Activated CD4-positive, alpha-beta T cell treated with anti-CD3 and anti-CD28 coated beads for 1 hour (primary cell): ENCODE measurements around the gene SMARCE1.

Experiments
- DNase-seq: peaks from one replicate; pipeline ENCODE4 v3.0.0-alpha.2; 2020

Gene SMARCE1

DNA sequence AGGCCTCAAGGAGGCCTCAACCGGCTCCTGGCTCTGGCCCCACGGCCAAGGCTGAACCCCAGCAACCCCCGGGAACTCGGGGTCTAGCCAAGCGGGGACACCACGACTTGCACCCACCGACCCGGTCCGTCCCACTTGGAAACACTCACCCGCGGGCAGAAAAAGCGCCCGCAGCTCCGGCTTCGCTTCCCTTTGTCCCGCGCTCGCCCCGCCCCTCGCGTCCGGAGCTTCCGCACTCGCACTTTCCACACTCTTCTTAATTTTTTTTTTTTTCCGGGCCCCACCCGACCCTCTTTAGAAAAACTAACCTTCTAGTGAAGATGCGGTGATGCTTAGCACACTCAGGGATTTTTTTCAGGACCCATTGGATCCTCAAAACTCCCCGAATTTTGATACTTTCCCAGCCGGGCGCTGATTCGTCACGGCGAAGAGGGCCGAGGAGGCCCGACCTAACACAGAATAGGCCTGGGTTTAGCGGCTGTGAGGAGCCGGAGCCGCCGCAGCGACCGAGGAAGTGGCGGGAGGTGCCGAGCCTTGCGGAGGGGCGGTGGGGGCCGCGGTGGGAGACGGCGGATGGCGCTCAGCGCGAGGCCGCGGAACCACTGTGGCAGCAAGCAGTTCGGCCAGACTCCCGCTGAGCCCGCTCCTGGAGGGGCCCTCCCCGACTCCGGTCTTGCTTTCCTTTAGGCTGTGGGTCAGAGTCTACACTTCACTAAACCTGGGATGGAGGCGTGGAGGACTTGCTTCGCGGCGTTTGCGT, at the start of gene SMARCE1:
SMARCE1 (minus strand) TSS at position 195 of the 760 bp plus-strand sequence. CDS start 2,016 bp downstream, outside the sequence.
- peak; percentile 56 for DNase-seq

DNA sequence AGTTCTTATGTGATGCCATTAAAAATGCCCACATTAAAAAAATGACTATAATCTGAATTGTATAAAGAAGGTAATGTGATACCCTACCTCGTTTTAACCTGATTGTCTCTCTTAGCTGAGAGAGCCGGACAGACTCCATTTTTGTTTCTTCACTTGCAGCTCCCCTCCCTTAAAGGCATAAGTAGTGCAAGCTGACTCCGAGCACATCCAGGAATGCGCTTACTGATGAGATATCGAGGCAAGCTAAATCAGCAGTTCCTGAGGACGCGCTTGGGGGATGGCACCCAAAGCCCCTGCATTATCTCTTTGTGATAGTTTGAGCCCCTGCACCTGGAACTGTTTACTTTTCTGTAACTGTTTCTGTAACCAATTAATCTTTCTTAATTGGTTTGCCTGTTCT, 49.7 kb upstream of the SMARCE1 start:
- no peak for DNase-seq

DNA sequence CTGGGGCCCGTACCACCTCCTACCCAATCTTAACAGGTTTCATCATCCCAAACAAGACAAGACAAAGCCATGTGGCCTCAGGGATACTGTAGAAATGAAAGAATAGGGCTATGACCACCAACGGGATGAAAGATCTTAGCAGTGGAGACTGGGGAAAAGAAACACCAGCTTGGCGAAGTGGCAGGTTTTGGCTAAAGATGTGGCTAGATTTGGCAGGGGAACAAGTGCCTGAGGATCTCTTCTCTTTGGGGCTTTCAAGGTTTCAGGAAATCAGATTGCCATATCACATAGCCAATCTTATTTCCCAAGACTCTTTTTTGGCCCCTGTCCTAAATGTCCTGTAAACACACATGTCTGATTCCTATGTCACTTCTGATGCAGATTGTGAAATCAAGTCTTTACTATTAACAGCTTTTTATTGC, 49.0 kb upstream of the SMARCE1 start:
- DNase-seq, result no peak

DNA sequence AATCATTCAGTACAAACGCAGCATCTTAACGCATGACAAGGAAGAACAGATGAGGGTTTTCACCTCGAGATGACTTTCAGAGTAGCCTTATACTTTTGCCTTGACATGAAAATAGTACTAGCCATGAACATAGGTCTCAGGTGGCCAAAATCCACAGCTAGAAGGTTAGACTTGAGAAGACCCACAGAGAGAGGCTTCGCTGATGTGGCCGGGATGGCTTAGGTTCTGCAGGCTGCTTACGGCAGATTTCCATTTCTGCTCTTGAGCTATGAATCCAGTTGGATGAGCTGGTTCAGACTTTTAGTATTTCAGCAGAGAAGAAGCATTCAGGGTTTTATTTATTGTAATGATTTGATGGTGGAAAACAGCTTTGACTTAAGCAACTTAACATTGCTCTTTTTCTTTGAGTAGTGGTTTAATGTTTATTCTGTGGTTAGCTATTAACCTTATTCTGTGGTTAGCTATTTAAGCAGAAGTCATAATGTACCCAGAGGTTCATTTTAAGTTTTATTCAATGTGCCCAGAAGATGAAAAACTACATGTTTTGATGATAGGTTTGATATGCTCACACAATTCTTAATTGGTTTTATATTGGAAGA, 48.4 kb upstream of the SMARCE1 start:
- DNase-seq, result no peak

DNA sequence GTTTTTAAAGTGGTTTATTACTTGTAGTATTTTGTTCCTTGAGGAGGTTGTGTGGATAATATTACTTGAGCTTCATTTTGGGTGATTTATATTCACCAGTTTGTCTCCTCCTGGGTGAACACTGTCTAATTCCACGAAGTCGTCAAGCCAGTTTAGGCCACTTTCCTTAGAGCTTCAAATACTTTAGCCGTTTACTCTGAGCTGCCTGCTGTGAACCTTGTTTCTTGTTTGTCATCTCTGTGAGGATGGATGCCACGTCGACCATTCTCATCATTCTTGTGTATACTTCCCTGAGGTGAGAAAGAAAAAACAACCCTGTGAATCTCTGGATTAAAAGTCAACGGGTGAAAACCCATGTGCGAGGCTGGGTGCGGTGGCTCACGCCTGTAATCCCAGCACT, 47.0 kb upstream of the SMARCE1 start:
- DNase-seq, result no peak

DNA sequence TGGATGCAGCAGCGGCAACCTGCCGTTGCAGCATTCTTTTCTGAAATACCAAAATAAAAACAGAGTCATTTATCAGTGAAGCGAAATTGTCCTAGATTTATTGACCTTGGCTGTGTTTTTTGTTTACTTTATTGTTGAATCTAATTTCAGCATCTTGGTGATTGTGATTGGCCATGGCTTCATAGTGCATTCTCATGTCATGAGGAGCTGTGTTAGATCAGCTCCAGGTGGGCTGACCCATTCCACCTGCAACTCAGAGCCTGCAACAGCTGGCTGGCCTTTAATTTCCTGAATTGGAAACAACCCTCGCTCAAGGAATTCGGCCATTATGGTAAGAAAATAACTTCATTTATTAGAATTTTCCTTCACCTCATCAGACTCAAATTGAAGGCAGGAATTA, 39.5 kb upstream of the SMARCE1 start:
- DNase-seq, result no peak

DNA sequence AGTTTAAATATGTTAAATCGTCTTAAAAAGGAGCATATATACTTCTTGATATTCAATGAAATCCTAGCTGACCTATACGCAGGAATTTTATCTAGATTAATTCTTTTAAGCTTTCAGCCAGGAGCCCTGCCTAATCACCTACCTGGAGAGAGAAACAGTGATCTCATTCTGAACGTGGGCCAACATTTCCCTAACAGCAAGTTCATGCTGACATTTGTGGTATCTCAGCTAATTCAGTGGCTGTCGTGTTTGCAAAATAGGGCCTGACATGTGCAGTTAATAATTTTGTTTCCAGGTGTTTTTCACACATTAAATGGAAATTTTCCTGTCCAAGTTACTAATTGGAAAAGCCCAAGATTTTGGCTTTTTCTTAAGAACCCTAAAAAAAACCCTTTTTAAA, 38.6 kb upstream of the SMARCE1 start:
- no peak for DNase-seq

DNA sequence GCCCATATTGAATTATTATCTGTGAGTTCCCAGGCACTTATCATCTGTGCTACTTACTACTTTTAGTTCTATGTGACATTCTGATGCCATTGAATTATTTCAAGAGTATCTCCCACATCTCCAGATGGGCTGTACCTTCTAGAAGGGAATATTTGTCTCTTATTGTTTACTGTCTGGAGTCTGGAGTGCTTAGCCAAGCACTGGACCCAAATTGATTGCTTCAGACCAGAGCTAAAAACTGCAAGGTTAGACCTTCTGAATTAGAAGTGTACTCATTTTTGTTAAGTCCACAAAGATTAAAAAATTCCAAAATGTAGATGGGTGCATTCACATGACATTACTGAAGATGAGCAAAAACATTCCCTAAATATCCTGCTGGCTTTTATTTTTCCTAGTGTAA, 33.4 kb upstream of the SMARCE1 start:
- DNase-seq, result no peak

DNA sequence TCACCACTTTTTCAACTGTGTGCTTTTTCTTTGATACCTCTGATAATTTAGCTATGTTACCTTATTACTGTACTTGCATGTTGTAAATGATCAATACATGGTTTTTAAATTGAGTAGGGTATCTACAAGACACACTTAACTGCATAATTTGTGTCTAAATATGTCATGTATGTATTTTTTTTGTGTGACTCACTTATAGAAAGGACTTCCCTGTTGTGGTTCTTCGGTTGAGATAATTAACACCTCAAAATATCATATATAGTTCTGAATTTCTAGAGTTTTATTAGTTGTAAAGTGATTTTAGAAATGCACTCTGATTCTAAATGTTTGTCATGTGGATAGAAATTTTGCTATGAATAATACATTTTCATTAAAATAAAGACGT, 31.9 kb upstream of the SMARCE1 start:
- DNase-seq, result no peak

DNA sequence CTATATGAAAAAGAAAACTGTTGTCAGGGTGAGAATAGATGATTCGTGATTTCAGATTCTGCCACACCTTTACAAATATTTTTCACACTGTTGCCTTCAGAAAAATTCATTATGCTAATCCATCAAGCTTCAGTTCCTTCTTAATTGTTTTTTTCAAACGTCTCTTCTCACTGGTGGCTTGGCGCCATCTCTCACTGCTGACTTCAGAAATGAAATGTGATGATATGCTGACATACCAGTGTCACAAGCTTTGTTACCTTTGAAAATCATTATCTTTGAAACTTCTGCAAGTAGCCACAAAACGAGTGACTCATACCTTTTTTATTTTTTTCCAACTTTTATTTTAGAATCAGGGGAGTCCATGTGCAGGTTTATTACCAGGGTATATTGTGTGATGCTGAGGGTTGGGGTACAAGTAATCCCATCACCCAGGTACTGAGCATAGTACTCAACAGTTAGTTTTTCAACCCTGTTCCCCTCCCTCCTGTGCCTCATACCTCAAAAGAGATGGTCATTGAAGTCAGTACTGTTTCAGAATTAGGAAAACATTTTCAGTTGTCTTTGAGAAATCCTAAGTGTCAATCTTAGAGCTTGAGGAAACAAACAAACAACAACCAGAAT, 31.4 kb upstream of the SMARCE1 start:
- no peak for DNase-seq

DNA sequence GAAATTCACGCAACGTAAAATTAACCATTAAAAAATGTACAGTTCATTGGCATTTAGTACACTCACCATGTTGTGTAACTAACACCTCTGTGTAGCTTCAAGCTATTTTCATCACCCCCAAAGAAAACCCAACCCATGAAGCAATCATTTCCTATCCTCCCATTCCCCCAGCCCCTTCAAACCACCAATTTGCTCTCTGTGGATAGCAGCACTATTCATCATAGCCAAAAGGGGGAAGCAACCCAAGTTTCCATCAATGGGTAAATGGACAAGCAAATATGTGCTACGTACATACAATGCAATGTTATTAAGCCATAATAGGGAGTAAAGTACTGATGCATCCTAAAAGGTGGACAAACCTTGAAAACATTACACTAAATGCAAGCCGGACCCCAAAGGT, 28.3 kb upstream of the SMARCE1 start:
- no peak for DNase-seq

DNA sequence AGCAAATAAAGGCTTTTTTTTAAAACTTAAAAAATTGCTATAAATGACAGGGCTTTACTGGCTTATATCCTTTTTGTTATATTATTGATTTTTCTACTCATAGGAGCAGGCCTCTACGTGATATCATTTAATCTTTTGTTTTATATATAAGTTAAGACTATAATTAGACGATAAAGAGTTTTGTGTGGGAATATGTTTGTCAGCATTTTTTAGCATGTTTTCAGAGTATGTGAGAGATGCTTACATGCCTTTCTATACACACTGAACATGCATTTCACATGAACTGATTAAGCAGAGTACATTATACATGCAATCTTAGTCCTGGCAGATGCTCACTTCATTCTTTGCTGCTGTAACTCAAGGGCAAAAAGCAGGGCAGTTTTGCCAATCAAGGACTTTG, 25.0 kb upstream of the SMARCE1 start:
- no peak for DNase-seq

DNA sequence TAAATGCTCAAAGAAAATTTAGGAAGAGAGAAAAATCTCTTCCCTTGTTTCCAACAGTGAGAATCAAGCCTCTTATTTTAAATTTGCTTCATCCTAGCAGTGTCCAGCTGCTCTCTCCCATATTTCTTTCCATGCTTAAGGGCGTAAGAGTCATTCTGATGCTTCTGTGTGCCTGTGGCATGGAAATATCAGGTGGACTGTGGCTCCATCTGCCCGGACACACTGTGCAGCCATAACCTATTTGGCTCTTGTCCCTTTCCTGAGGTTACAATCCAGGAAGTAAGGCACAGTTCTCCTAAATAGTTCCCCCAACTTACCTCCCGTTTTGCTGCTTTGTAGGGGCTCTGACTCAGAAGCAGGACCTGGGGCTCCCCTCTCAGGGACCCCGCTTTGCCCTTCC, 23.7 kb upstream of the SMARCE1 start:
- no peak for DNase-seq

DNA sequence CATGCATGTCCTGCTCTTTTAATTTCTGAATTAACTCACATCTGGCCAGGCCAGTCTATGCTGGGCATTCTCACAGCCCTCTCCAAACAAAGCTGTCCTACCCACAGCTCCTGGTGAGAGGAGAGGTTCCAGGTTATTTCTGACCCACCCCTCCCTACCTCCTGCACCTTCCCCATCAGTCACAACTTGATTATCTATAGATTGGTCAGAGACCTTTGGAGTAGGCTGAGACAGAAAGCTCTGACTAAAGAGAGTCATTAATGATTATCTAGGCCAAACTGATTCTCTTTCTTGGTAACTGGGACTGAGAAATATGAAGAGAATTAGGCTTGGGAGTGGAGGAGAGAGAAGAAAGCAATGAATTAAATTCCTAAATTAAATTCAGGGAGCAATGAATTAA, 18.7 kb upstream of the SMARCE1 start:
- no peak for DNase-seq

DNA sequence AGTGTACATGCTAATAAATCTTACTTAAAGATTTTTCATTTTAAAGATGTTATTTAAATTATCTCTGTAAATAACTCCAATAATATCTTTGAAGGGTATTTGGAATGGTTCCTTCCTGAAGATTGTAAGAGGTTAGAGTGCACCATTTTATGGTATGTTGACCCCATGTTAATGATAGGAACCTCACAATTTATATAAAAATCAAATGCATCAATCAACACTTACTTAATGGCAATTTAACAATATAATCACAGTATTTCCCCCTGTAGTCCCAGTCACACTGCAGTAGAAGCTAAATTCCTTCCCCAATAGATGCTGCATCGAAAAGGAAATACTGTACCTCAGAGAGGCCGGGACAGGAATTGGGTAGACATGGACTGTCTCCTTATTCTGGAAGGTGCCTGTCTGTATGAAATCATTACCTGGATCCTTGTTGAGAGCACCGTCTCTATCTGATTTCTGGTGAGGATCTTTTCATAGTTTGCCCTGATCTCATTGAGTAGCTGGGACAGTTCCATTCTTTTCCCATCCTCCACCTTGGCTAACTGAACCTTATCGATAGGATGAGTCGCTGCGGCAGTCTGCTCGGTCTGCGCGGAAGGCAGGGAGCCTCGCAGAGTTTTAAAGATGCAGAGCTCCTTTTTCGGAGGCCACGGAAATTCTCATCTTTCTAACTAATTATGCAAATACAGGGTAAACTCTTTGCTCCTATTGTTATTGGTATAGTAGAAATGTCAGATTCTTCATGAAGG, 17.1 kb upstream of the SMARCE1 start, which contains the start of gene KRT222:
KRT222 (minus strand) TSS at position 596 of the 752 bp plus-strand sequence; CDS start at position 518, 78 bp downstream.
- DNase-seq, result no peak

DNA sequence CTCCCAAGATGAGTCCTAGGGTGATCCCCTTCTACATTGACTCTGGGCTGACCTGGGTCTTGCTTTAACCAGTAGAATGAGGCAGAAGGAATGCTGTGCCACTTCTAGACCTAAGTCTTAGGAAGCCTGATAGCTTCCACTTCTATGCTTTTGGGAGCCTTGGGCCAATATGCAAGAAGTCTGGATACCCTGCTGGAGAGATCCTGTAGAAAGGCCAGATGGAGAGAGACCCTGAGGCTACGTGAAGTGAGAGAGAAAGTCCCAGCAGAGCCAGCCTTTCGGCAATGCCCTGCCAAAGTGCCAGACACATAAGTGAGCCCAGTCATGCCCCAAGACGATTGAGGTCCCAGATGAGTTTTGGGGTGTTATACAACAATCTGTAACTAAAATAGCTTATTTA, 15.6 kb upstream of the SMARCE1 start:
- no peak for DNase-seq

DNA sequence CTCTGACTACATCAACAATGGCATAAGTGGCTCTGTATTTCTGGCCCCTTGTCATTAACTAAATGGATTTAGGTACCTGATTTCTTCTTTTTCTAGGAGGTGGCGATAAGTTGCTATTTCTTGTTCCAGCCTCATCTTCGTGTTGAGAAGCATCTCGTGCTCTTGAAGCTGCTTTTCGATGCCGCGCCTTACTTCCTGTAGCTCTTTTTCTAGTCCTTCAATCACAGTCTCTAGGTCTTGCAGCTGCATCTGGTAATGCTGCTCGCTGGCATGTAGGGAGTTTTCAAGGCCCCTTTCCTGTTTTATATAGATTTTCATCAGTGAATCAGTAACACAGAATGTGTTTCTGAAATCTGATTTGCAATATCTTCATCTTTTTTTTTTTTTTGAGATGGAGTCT, 12.3 kb upstream of the SMARCE1 start:
- DNase-seq, result no peak

DNA sequence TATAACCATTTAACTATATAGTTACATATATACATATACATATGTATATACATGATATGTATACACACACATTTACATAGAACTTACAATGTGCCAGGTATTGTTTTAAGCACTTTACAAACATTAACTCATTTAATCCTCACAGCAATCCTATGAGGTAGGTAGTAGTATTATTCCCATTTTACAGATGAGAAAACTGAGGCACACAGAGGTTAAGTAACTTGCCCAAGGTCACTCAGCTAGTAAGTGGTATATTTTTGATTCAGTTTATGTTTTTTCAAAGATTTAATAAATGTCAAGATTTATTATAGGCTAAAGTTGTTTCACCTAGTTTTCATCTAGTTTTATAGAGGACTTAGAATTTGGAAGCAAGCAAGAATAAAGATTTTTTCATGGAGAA, 10.8 kb upstream of the SMARCE1 start:
- no peak for DNase-seq

DNA sequence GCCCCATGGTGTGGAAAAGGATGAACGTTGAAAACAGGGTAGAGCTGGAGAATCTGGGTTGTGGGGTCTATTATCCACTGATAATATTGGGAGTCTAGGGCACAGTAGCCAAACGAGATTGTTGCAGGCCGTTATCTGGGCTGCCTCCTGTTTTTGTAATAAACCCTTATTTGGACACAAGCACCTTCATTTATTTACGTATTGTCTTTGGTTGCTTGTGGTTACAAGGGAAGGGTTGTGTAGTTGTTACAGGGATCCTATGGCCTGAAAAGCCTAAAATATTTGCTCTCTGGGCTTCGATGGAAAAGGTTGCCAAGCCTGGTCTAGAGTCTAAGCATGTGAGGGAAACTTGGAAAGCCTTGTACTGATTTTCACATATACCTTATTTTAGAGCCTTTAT, 4.3 kb upstream of the SMARCE1 start:
- DNase-seq, result no peak

DNA sequence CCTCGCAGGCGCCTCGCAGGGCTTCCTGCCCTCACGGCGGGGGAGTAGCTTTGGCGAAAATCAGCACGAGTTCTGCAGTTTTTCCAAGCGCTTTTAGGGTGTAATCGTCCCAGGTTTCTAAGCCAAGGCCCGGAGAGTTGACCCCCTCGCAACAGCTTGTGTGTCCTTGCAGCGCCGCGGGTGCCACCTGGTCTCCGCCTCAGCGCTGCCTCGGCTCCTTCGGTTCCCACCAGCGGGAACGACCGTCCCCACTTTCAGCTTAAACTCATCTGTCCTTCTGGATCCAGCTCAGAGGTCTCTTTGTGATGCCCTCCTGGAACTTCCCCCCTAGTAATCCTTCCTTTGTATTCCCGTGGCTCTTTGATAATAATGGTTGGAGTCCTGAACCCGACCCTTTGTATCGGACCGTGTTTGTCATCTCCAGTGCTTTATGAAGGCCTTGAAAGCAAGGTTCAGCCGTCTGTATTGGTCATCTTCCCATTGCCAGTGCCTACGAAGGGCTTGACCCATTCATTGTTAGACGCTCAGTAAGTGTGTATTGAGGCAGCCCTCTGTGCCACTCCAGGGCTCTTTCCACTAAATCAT, 858 bp upstream of the SMARCE1 start:
- DNase-seq, result no peak

DNA sequence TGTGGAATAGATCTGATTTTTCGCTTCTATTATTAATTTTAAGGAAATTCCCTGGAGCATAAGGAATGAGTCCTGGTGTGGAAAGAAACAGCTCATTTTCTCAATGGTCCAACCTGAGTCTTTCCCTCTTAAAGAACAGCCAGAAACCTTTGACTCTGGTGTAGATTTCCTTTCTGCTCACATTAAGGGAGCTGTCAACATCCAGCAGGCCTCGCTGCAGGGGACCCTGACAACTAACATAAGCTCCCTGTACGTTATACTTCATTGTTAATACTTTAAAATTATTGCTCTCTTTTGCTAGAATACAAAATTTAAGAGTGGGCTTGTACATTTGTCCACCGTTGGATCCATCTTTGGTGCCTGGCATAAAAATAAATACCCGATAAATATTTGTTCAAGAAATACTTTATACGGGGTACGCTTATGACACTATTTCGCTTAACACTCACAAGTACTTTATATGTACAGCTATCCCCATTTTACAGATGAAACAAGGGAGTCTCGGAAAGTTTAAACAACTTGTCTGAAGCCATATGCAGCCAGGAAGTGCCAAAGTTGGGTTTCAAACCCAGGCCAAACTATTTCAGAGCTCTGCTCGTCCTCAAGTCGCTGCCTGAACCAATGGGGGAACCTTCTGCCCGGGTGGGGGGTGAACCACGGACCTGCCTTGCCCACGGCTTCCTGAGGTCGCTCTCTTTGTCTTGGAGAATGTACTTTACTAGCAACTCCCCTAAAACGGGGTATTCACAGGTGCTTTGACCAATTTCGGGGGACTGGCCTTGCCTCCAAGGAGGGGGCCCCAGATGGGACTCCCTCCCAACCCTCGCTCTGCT, 611 bp downstream of the SMARCE1 start:
- DNase-seq, result no peak

DNA sequence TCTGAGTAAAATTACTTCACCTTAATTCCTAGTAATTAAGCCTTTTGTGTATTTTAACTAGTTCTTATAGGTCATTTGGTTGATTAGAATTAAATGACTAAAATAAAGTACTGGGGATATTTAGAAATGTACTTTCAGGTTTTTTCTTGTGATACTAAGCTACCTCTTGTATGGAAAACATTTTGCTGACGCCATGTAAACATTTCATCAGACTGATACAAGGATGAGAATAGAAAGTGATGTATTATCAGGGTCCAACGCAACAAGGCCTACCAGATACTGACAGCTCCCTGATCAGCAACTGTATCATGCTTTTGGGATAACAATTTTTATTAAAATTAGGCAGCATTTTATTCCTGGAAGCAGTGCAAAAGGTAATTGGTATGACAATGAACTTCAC, 1.7 kb downstream of the SMARCE1 start:
- DNase-seq, result no peak
